Medulla oblongata (tissue), 1 donor: Measurements from ENCODE around the gene TSPEAR.

Source experiments
- DNase-seq: peaks from one replicate; pipeline ENCODE4 v3.0.0-alpha.2; 2015; ENCODE audit errors: extremely low spot score

TSPEAR gene

GRCh38 chr21:44547656-44548331 is 163.6 kb downstream of the TSPEAR start:
- DNase-seq = no peak

- no peak for DNase-seq
Measured at GRCh38 chr21:44544566-44544965, 166.8 kb downstream of the TSPEAR start.

- DNase-seq = no peak
Measured at GRCh38 chr21:44542716-44543115, 168.7 kb downstream of the TSPEAR start.

GRCh38 chr21:44540741-44541288 is 170.6 kb downstream of the TSPEAR start:
- no peak for DNase-seq

- DNase-seq = no peak
Measured at GRCh38 chr21:44539991-44540666, 171.2 kb downstream of the TSPEAR start, which contains the start of gene KRTAP10-1. TSS of gene KRTAP10-1 (minus strand) at chr21:44540195. CDS start at chr21:44540150, 45 bp downstream.

- no peak for DNase-seq
Measured at GRCh38 chr21:44539046-44539445, 172.3 kb downstream of the TSPEAR start.

- no peak for DNase-seq
Measured at GRCh38 chr21:44537930-44538911, 173.2 kb downstream of the TSPEAR start.

GRCh38 chr21:44535963-44536362 is 175.4 kb downstream of the TSPEAR start:
- DNase-seq = no peak

GRCh38 chr21:44534688-44535087 is 176.7 kb downstream of the TSPEAR start:
- DNase-seq = no peak

- no peak for DNase-seq
Measured at GRCh38 chr21:44533891-44534627, 177.3 kb downstream of the TSPEAR start.

- DNase-seq = no peak
Measured at GRCh38 chr21:44533121-44533890, 178.1 kb downstream of the TSPEAR start.

GRCh38 chr21:44532712-44533111 is 178.7 kb downstream of the TSPEAR start:
- no peak for DNase-seq

- no peak for DNase-seq
Measured at GRCh38 chr21:44531606-44532564, 179.5 kb downstream of the TSPEAR start.

- no peak for DNase-seq
Measured at GRCh38 chr21:44530903-44531605, 180.3 kb downstream of the TSPEAR start.

GRCh38 chr21:44530221-44530902 is 181.0 kb downstream of the TSPEAR start:
- no peak for DNase-seq

GRCh38 chr21:44529503-44530125 is 181.8 kb downstream of the TSPEAR start:
- no peak for DNase-seq

- no peak for DNase-seq
Measured at GRCh38 chr21:44529011-44529421, 182.4 kb downstream of the TSPEAR start.

GRCh38 chr21:44528634-44528995 is 182.8 kb downstream of the TSPEAR start:
- DNase-seq = no peak
